GM12878 (cell line): Measurements from ENCODE around the gene SNAP23. TPM values are rescaled to one million over a fixed set of nuclear protein-coding genes. Genes with fewer than 3 reads are reported as not detected.

Source experiments
- ATAC-seq: fragments of 200-7000 bp; cut with Tn5 transposase; 3 replicates; pipeline ENCODE4 v1.9.1; 2020; ENCODE audit warnings: mild to moderate bottlenecking, moderate library complexity
- BruUV-seq: library from RNA; stranded (reverse); fragments of 400-500 nt; replicated peaks from 2 replicates; lab custom pipeline; 2021; lab: Mats Ljungman, UMichigan
- CTCF ChIA-PET: fragments of 300-600 bp; sonication (Branson Sonifier 250); formaldehyde crosslinking; extraction: SDS; loops from one replicate; lab custom pipeline; 2021; ENCODE audit warnings: inconsistent platforms; lab: Yijun Ruan, JAX
- POLR2A ChIA-PET: fragments of 350-600 bp; formaldehyde crosslinking; extraction: SDS; loops from one replicate; lab custom pipeline; 2021; ENCODE audit warnings: inconsistent platforms; lab: Charles Lee
- RAD21 ChIA-PET: fragments of 300-600 bp; sonication (Branson Sonifier 250); formaldehyde crosslinking; loops from one replicate; lab custom pipeline; 2023; ENCODE audit warnings: antibody characterized with exemption; ENCODE audit not compliant: unreplicated experiment; lab: Charles Lee
- SMC1A ChIA-PET: fragments of 300-600 bp; sonication (Branson Sonifier 250); formaldehyde crosslinking; loops from one replicate; lab custom pipeline; 2023; ENCODE audit not compliant: unreplicated experiment, uncharacterized antibody; lab: Charles Lee
- DNase-seq: peaks from one replicate; pipeline ENCODE4 v3.0.0-alpha.2; 2011; ENCODE audit warnings: low read depth, low spot score
- FAIRE-seq: peaks from 3 replicates; lab custom pipeline; 2011; peaks lifted over from hg19 to GRCh38; lab: Jason Lieb, UNC
- H2AFZ ChIP-seq: 2 replicates; pipeline ENCODE4 v1.6.0; 2011; ENCODE audit warnings: low read depth, low read length, control low read depth; ENCODE audit not compliant: control insufficient read depth
- H3K27ac ChIP-seq: 2 replicates; pipeline ENCODE4 v1.5.1; 2011; ENCODE audit warnings: control low read depth; ENCODE audit not compliant: control insufficient read depth, insufficient read depth
- H3K27me3 ChIP-seq, 2 experiments: replicated peaks in 1 of 2; 2 replicates each; pipeline versions ENCODE4 v1.6.0 to v1.6.1; 2011; ENCODE audit warnings: low read length in 1 of 2; ENCODE audit not compliant: control insufficient read depth in 2 of 2, insufficient read depth in 2 of 2
- H3K36me3 ChIP-seq, 2 experiments: 2 replicates each; pipeline ENCODE4 v1.5.1; 2011; ENCODE audit warnings: low read length in 1 of 2; ENCODE audit not compliant: control insufficient read depth in 2 of 2, insufficient read depth in 2 of 2
- H3K4me1 ChIP-seq: 2 replicates; pipeline ENCODE4 v1.6.1; 2011; ENCODE audit warnings: mild to moderate bottlenecking, low read length, moderate library complexity, mixed read lengths; ENCODE audit not compliant: control insufficient read depth, insufficient read depth
- H3K4me2 ChIP-seq: 2 replicates; pipeline ENCODE4 v1.6.0; 2011; ENCODE audit warnings: control low read depth; ENCODE audit not compliant: control insufficient read depth, insufficient read depth
- H3K4me3 ChIP-seq: fragments of 200-600 bp; sonication (generic); 2 replicates; pipeline ENCODE4 v1.5.1; 2016
- H3K79me2 ChIP-seq: 2 replicates; pipeline ENCODE4 v1.6.0; 2011; ENCODE audit warnings: low read length; ENCODE audit not compliant: control insufficient read depth, insufficient read depth
- H3K9ac ChIP-seq: 2 replicates; pipeline ENCODE4 v1.8.0; 2011; ENCODE audit warnings: low read length, control low read depth, mixed read lengths; ENCODE audit not compliant: control insufficient read depth, insufficient read depth
- H3K9me3 ChIP-seq: replicated peaks from 3 replicates; pipeline ENCODE4 v1.5.1; 2011; ENCODE audit warnings: mild to moderate bottlenecking, low read length; ENCODE audit not compliant: control insufficient read depth, insufficient read depth
- H4K20me1 ChIP-seq: 2 replicates; pipeline ENCODE4 v1.6.0; 2011; ENCODE audit not compliant: control insufficient read depth, insufficient read depth
- BHLHE40 ChIP-seq, 2 experiments: fragments of 450-650 bp in 1 of 2; IDR thresholded peaks; 2 replicates each; pipeline ENCODE4 v1.6.1; 2011 to 2017; ENCODE audit warnings: low read depth in 2 of 2, borderline replicate concordance in 1 of 2, improper control_type of control experiment in 1 of 2, low read length in 1 of 2, mild to moderate bottlenecking in 1 of 2
- BRCA1 ChIP-seq: IDR thresholded peaks from 2 replicates; pipeline ENCODE4 v1.6.1; 2011; ENCODE audit warnings: low read depth, low read length, improper control_type of control experiment
- CBX3 ChIP-seq: fragments of 200-600 bp; sonication (generic); IDR thresholded peaks from 2 replicates; pipeline ENCODE4 v1.6.1; 2016; ENCODE audit warnings: low read depth, borderline replicate concordance
- CHD4 ChIP-seq: fragments of 200-600 bp; sonication (generic); IDR thresholded peaks from 2 replicates; pipeline ENCODE4 v1.6.1; 2016; ENCODE audit warnings: mild to moderate bottlenecking
- EP300 ChIP-seq, 2 experiments: fragments of 150-350 bp in 1 of 2; IDR thresholded peaks; 2 replicates each; pipeline ENCODE4 v1.6.1; 2011 to 2012; ENCODE audit warnings: low read depth in 2 of 2, low read length in 2 of 2, borderline replicate concordance in 1 of 2, improper control_type of control experiment in 1 of 2, inconsistent platforms in 1 of 2; ENCODE audit not compliant: control insufficient read depth in 1 of 2
- JUND ChIP-seq: IDR thresholded peaks from 2 replicates; pipeline ENCODE4 v1.6.1; 2012; ENCODE audit warnings: low read depth, mild to moderate bottlenecking, low read length, improper control_type of control experiment, moderate library complexity
- SREBF1 ChIP-seq: IDR thresholded peaks from 2 replicates; pipeline ENCODE4 v1.6.1; 2012; ENCODE audit warnings: mild to moderate bottlenecking, low read length
- WGBS: methylation state at CpG from one replicate; pipeline ENCODE4 v1.1.6; 2016; ENCODE audit warnings: low lambda C conversion rate; ENCODE audit not compliant: insufficient replicate concordance, insufficient coverage; ENCODE audit errors: missing lambda C conversion rate; 5-methylcytosine and 5-hydroxymethylcytosine counted together
- in situ Hi-C: fragments of 300-500 bp; cut with MboI; formaldehyde crosslinking; loops from 9 replicates; pipeline ENCODE4 v1.14.3; 2018; ENCODE audit warnings: mixed read lengths
- intact Hi-C: fragments of 100-400 bp; cut with micrococcal nuclease; formaldehyde crosslinking; loops from one replicate; pipeline ENCODE4 v1.14.2; 2022; ENCODE audit not compliant: unreplicated experiment
- polyA plus RNA-seq, 11 experiments: library from polyadenylated mRNA; depleted of rRNA in 4 of 11; unstranded in 6 of 11; stranded (reverse) in 5 of 11; fragments of >200 nt; fragmentation: Nextera tagmentation in 4 of 11; fragmentation: Illumina TruSeq in 1 of 11; extraction: Ambion mirVana in 4 of 11; extraction: Trizol in 1 of 11; gene quantifications; 1 replicate in 1 of 11; 2 replicates in 10 of 11; pipeline versions ENCODE4 v1.2.1 to v1.2.3, GENCODE V29; 2011 to 2016; ENCODE audit warnings: inconsistent platforms in 2 of 11, missing spikeins in 2 of 11, low read depth in 1 of 11
- total RNA-seq, 4 experiments: library from RNA; depleted of rRNA in 3 of 4; stranded (reverse); fragments of >200 nt in 3 of 4; fragmentation: Illumina TruSeq in 1 of 4; extraction: Trizol in 1 of 4; gene quantifications; 2 replicates each; pipeline versions ENCODE4 v1.2.1 to v1.2.3, GENCODE V29; 2013 to 2021
- TF ChIP-seq, protein P1 (sequence below): fragments of 150-350 bp; IDR thresholded peaks from 2 replicates; pipeline ENCODE4 v1.6.1; 2014; ENCODE audit warnings: mild to moderate bottlenecking, low read depth, low read length

SNAP23 gene
- total and polyA plus RNA-seq, 10 of the 15 experiments (the other 5 are each of a cell fraction or from before 2014, with no cell fraction given) = 51.9 to 127 (median 74.6) TPM

DNA sequence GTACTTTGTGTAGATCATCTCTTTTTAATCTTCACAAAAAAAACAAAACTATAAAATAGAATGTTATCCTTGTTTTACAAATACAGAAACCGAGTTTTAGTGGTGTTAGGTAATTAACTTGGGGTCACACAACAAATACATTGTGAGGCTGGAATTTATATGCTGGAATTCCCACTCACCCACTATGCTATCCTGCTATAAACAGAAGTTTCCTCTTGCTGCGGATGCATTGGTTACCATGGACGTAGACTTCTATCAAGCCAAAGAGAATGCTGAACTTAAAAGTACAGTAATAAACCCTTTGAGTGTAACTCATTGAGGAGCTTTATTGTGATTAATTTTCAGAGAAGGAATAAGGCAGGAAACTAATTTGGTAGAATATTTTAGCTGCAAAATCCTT is 9.2 kb downstream of the SNAP23 start:
- POLR2A ChIA-PET = interaction anchor here (0.5 to 3.7 kb wide), 17 partner anchors 10 to 814 kb away, joined by 3 to 37 read pairs (median 4); partner anchors contain the start of genes CAPN3, SNAP23 and ZNF106
- Histone ChIP-seq H3K9me3 (no peaks in the 10 kb centered on the region; the same call in 2 of the 3 replicates), H3K4me1 (peaks cover 50% of the 10 kb centered on the region), H3K27me3 (no peaks in the 10 kb centered on the region), H3K4me3 (peak overlapping the region; percentile 44; the same call in 1 of the 2 replicates), H4K20me1 (no peaks in the 10 kb centered on the region), H2AFZ (no peak overlapping the region), H3K4me2 (peak overlapping the region; percentile 93), H3K79me2 (peaks cover 58% of the 10 kb centered on the region), H3K36me3 (peaks cover 0 to 7% of the 10 kb centered on the region in 2 experiments; a peak in 1 of 4 replicates), H3K9ac (peak overlapping the region; percentile 26), H3K27ac (peak overlapping the region; percentile 81)
- WGBS = 3% methylated on average over 3 of the region's 3 CpGs
- no peak for DNase-seq
- ATAC-seq = peak; percentile 23
- no peak for FAIRE-seq
- SMC1A ChIA-PET = interaction anchor here (0.7 to 3.1 kb wide), 13 partner anchors 9 to 222 kb away, joined by 3 to 21 read pairs (median 3); partner anchors contain the start of genes HAUS2, LRRC57, SNAP23 and ZNF106
- CTCF ChIA-PET = interaction anchor here (0.7 to 2.1 kb wide), 6 partner anchors 9 to 145 kb away, joined by 3 to 10 read pairs (median 3); partner anchors contain the start of gene SNAP23
- no TSS peak for BruUV-seq
- in situ Hi-C loops (no loop called here), intact Hi-C loops (no loop called here)
- RAD21 ChIA-PET = interaction anchor here (1.0 to 3.0 kb wide), 10 partner anchors 9 to 117 kb away, joined by 3 to 17 read pairs (median 6); partner anchors contain the start of genes SNAP23, STARD9 and ZNF106
- TF ChIP-seq CHD4 = no peak
- no peak for TF ChIP-seq BHLHE40 (IDR thresholded peaks at IDR 0.05; ENCODE audit: borderline replicate concordance in 1 of 2, low read depth in 2 of 2, low read length in 1 of 2)
- TF ChIP-seq BRCA1 = no peak
- TF ChIP-seq JUND = no peak
- no peak for TF ChIP-seq CBX3
- TF ChIP-seq, protein P1, sequence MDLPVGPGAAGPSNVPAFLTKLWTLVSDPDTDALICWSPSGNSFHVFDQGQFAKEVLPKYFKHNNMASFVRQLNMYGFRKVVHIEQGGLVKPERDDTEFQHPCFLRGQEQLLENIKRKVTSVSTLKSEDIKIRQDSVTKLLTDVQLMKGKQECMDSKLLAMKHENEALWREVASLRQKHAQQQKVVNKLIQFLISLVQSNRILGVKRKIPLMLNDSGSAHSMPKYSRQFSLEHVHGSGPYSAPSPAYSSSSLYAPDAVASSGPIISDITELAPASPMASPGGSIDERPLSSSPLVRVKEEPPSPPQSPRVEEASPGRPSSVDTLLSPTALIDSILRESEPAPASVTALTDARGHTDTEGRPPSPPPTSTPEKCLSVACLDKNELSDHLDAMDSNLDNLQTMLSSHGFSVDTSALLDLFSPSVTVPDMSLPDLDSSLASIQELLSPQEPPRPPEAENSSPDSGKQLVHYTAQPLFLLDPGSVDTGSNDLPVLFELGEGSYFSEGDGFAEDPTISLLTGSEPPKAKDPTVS = no peak
- TF ChIP-seq SREBF1 = no peak
- no peak for TF ChIP-seq EP300 (IDR thresholded peaks at IDR 0.05; ENCODE audit: borderline replicate concordance in 1 of 2, control insufficient read depth in 1 of 2, low read depth in 2 of 2, low read length in 2 of 2)
